Activated T-cell treated with anti-CD3 and anti-CD28 coated beads, Interleukin-2, amount 50 U/mL, for 48 hours (primary cell): ENCODE results near the gene NFIC.
A peak's percentile ranks its signal among the peaks of the same experiment; 100 is the strongest.

Experiments used
- DNase-seq, 2 experiments: peaks; one replicate each; pipeline ENCODE4 v3.0.0-alpha.2; 2020

NFIC gene

GRCh38 chr19:3474010-3474409, 107.6 kb downstream of the NFIC start:
- no peak for DNase-seq

GRCh38 chr19:3474614-3475013, 108.2 kb downstream of the NFIC start:
- DNase-seq = no peak

DNA sequence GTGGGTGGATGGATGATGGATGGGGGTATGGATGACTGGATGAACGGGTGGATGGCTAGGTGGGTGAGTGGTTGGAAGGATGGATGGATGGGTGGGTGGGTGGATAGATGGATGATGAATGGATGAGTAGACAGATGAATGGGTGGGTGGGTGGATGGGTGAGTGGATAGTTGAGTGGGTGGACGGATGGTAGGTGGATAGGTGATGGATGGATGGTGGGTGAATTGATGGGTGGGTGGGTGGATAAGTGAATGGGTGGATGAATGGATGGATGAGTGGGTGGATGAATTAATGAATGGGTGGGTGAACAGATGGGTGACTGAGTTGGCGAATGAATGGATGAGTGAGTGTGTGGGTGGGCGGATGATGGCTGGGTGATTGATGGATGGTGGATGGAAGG, 109.1 kb downstream of the NFIC start:
- DNase-seq = no peak

GRCh38 chr19:3476830-3477229, 110.4 kb downstream of the NFIC start:
- no peak for DNase-seq

GRCh38 chr19:3477506-3477905, 111.1 kb downstream of the NFIC start:
- no peak for DNase-seq

DNA sequence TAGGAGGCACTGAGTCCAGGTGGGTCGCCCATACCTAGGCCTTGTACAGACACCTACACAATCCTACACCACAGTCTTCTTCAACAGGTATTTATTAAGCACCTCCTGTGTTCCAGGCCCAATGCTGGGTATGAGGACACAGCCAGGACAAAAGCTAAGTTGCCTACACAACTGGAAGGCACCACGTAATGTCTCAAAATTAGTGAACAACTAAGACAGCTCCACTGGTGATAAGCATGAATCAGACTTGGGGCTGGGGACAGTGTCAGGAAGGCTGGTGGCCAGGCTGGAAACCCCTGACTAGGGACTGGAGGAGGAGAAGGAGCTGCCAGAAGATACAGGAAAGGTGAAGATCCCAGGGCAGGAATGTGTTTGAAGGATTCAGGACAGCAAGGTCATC, 111.6 kb downstream of the NFIC start:
- DNase-seq = no peak

- DNase-seq = no peak
Measured at GRCh38 chr19:3478409-3479176, 112.2 kb downstream of the NFIC start.

DNA sequence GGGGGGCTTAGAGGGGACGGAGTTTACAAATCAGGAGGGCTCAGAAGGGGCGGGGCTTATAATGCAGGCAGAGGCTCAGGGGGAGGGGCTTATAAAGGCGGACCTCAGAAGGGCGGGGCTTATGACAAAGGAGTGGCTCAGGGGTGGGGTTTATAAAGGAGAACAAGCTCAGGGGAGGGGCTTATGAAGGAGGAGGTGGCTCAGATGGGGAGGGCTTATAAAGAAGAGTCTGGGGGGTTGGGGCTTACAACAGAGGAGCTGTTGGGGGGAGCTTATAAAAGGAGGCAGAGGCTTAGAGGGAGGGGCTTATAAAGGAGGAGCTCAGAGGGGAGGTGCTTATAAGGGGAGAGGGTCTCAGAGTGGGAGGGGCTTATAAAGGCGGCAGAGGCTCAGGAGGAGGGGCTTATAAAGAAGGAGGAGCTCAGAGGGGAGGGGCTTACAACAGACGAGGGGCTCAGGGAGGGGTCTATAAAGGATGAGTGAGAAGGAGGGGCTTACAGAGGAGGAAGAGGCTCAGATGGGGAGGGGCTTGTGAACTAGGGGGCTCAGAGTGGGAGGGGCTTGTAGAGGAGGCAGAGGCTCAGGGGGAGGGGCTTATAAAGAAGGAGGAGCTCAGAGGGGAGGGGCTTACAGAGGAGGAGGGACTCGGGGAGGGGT, 112.9 kb downstream of the NFIC start:
- DNase-seq = peak; percentile 58 to 69

DNA sequence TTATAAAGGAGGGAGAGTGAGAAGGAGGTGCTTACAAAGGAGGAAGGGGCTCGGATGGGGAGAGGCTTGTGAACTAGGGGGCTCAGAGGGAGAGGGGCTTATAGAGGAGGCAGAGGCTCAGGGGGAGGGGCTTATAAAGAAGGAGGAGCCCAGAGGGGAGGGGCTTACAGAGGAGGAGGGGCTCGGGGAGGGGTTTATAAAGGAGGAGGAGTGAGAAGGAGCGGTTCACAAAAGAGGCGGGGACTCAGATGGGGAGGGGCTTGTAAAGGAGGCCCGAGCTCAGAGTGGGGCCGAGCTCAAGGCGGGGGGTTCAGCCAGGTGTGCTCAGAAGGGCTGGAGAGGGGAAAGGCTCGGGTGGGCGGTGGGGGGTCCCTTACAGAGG, 113.4 kb downstream of the NFIC start:
- peak; percentile 58 to 60 for DNase-seq

- DNase-seq = no peak
Measured at GRCh38 chr19:3480383-3481091, 114.2 kb downstream of the NFIC start, which contains the start of gene SMIM24. SMIM24 (minus strand) TSS chr19:3480525; CDS start chr19:3480463, 62 bp downstream.

- DNase-seq = no peak
Measured at GRCh38 chr19:3481241-3482090, 115.1 kb downstream of the NFIC start.

DNA sequence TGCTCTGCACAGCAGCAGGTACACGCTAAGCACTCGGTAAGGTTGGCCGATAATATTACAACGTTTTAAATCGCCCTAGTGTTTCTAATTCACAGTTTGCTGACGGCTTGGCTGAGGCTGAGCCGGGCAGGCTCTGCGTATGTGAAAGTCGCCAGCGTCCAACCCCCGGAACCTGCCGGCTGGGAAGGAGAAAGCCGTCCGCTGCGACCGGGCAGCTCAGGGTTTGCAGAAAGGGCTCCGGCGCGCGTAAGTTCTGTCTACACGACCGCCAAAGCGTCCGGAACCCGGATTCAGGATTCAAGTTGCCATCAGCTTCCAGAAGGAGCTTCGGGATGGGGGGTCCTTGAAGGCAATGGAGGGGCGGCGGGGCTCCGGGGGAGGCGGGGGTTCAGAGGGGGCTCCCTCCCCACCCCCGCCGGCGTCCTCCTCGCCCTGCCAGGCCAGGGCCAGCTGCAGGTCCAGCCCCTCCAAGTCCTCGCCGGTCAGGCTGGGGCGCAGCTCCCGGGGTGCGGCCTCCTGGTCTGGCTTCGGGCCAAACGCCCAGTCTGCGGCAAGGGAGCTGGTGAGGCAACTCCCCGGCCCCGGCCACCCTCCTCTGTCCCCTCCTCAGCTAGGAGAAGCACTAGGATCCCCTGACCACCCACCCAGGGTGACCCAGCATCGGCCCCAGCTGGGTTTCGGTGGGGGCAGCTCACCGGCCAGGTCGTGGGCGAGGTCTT, 116.3 kb downstream of the NFIC start:
- DNase-seq = no peak

- no peak for DNase-seq
Measured at GRCh38 chr19:3483226-3483628, 116.8 kb downstream of the NFIC start, which contains the start of gene SMIM44. SMIM44 (minus strand) TSS chr19:3483441; CDS start chr19:3483403, 38 bp downstream.

GRCh38 chr19:3491396-3492119, 125.2 kb downstream of the NFIC start:
- DNase-seq = no peak

DNA sequence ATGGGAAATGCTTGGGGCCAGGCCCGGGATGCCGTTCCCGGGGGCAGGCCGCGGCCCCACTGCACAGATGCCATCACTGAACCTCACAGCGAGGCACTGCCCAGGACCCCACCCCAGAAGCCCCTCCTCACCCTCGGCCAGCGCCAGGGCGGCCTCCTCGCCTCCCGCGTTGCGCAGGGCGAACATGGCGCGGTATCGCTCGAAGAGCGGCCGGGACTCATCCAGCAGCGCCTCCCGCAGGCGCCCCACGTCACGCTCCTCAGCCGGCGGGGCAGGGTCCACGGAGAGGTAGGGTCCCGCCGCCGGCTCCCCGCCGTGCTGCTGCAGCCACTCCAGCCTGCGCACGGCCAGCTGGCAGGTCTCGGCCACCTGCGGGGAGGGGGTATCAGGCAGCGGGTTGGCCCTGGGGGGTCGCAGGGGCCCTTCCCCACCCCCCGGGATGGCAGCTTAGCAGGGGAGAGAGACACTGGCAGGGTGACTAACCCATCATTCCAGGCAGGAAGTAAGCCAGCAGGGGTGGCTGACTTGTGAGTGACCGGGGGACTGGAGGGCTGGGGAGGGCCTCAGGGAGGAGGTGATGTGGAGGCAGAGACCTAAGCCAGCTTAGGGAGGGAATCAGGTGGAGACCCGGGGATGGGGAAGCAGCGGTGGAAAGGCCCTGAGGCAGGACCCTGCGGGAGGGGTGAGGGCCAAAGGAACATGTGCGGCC, 125.9 kb downstream of the NFIC start:
- DNase-seq = no peak

- no peak for DNase-seq
Measured at GRCh38 chr19:3492919-3493318, 126.5 kb downstream of the NFIC start.

- DNase-seq = no peak
Measured at GRCh38 chr19:3493651-3494050, 127.3 kb downstream of the NFIC start.

- peak; percentile 67 to 75 for DNase-seq
Measured at GRCh38 chr19:3494051-3494450, 127.7 kb downstream of the NFIC start.

DNA sequence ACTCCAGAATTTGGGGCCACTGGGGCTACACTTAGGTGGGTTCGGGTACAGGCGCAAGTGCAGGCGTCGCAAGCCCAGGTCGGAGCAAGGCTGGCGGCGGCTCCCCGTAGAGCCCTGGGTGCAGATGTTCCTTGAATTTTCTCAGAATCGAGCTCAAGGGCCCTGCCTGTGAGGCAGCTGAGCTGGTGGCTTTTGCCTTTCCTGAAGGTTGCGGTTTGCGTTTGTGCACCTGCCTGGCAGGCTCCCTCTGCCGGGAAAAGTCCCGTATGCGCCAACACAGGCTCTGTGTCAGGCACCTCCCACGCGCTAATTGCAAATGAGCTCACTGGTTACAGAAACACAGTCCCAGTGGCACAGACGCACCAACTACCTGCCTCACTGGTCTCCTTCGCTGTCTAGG, 128.2 kb downstream of the NFIC start:
- DNase-seq = peak; percentile 66 to 75

GRCh38 chr19:3496392-3497273, 130.2 kb downstream of the NFIC start:
- no peak for DNase-seq
